ENCODE measurements around the gene TMEM37.

GRCh38 chr2:119414894-119415293 lies 16.8 kb upstream of the TMEM37 start:
- TF ChIP-seq, protein P1, sequence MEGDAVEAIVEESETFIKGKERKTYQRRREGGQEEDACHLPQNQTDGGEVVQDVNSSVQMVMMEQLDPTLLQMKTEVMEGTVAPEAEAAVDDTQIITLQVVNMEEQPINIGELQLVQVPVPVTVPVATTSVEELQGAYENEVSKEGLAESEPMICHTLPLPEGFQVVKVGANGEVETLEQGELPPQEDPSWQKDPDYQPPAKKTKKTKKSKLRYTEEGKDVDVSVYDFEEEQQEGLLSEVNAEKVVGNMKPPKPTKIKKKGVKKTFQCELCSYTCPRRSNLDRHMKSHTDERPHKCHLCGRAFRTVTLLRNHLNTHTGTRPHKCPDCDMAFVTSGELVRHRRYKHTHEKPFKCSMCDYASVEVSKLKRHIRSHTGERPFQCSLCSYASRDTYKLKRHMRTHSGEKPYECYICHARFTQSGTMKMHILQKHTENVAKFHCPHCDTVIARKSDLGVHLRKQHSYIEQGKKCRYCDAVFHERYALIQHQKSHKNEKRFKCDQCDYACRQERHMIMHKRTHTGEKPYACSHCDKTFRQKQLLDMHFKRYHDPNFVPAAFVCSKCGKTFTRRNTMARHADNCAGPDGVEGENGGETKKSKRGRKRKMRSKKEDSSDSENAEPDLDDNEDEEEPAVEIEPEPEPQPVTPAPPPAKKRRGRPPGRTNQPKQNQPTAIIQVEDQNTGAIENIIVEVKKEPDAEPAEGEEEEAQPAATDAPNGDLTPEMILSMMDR (IDR thresholded peaks at IDR 0.05) = no peak
- TF ChIP-seq ZNF317 (CRISPR knock-in tag; IDR thresholded peaks at IDR 0.05; ENCODE audit: borderline replicate concordance, low read depth) (no peak), ZNF416 (CRISPR knock-in tag; IDR thresholded peaks at IDR 0.05) (no peak), HMGXB4 (CRISPR knock-in tag; IDR thresholded peaks at IDR 0.05) (no peak)

Measured in WTC11 (cell line).